ENCODE measurements around the gene TNIP2.

DNA sequence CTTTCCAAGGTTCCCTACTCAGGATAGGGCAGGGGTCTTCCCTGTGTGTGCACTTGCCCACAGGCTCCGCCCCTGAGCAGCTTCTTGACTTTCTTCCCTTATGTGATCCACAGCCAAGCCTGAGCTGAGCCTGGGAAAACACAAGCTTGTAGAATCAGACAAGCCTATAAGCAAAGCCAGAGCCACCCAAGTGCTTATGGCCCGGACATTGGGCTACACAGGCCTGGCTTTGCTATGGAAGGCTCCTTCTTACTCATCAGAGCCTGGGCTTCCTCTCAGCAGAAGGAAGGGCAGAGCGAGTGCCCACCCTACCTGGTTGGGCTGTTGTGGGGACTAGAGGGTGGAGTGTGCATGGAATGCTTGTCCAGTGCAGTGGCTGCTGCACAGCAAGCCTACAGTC is 1.3 kb upstream of the TNIP2 start:
- TF ChIP-seq, protein P1, sequence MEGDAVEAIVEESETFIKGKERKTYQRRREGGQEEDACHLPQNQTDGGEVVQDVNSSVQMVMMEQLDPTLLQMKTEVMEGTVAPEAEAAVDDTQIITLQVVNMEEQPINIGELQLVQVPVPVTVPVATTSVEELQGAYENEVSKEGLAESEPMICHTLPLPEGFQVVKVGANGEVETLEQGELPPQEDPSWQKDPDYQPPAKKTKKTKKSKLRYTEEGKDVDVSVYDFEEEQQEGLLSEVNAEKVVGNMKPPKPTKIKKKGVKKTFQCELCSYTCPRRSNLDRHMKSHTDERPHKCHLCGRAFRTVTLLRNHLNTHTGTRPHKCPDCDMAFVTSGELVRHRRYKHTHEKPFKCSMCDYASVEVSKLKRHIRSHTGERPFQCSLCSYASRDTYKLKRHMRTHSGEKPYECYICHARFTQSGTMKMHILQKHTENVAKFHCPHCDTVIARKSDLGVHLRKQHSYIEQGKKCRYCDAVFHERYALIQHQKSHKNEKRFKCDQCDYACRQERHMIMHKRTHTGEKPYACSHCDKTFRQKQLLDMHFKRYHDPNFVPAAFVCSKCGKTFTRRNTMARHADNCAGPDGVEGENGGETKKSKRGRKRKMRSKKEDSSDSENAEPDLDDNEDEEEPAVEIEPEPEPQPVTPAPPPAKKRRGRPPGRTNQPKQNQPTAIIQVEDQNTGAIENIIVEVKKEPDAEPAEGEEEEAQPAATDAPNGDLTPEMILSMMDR (IDR thresholded peaks at IDR 0.05; ENCODE audit: insufficient read depth, low read length, poor library complexity, severe bottlenecking) = no peak
- TF ChIP-seq EZH2phosphoT487 (conservative IDR thresholded peaks at IDR 0.05; ENCODE audit: low read length) = no peak
